GM18909 (cell line): ENCODE data around the gene MLF1.

ENCODE experiments used
- ATAC-seq: cut with Tn5 transposase; IDR thresholded peaks from one replicate; pipeline ENCODE4 v1.9.1; 2021; ENCODE audit warnings: mild to moderate bottlenecking; ENCODE audit not compliant: unreplicated experiment, poor library complexity

The MLF1 gene

DNA sequence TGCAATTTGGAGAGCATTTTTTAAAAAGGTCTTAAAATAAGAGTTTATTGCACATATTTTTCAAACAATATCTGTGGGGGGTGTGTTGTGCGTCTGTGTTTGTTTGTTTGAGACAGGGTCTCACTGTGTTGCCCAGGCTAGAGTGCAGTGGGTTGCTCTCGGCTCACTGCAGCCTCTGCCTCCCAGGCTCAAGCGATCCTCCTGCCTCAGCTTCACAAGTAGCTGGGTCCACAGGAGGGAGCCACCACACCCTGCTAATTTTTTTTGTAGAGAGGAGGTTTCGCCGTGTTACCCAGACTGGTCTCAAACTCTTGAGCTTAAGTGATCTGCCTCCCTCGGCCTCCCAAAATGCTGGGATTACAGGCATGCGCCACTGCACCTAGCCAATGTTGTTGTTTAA lies 2.7 kb downstream of the MLF1 start:
- ATAC-seq: no peak

- no peak for ATAC-seq
These were observed 3.7 kb downstream of the MLF1 start for GRCh38 chr3:158574646-158575045.

- no peak for ATAC-seq
These were observed 19.2 kb downstream of the MLF1 start for GRCh38 chr3:158590223-158590622.

DNA sequence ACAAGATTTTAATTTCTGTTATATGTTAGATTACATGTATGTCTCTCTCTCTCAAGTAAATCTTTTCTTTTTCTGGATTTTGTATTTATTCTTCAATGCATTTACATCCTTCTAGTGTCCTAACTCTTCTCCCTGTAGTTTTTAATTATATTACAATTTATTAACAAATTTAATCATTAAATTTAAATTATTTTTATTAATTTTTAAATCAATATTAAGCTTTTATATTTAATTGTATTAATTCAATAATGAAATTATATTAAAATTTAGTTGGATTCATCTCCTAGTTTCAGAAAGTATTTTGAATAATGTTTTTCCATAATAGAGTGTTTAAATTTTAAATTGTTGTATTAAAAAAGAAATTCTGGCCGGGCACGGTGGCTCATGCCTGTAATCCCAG lies 29.8 kb downstream of the MLF1 start:
- ATAC-seq: no peak

- no peak for ATAC-seq
These were observed 31.2 kb downstream of the MLF1 start for GRCh38 chr3:158602227-158602626.

DNA sequence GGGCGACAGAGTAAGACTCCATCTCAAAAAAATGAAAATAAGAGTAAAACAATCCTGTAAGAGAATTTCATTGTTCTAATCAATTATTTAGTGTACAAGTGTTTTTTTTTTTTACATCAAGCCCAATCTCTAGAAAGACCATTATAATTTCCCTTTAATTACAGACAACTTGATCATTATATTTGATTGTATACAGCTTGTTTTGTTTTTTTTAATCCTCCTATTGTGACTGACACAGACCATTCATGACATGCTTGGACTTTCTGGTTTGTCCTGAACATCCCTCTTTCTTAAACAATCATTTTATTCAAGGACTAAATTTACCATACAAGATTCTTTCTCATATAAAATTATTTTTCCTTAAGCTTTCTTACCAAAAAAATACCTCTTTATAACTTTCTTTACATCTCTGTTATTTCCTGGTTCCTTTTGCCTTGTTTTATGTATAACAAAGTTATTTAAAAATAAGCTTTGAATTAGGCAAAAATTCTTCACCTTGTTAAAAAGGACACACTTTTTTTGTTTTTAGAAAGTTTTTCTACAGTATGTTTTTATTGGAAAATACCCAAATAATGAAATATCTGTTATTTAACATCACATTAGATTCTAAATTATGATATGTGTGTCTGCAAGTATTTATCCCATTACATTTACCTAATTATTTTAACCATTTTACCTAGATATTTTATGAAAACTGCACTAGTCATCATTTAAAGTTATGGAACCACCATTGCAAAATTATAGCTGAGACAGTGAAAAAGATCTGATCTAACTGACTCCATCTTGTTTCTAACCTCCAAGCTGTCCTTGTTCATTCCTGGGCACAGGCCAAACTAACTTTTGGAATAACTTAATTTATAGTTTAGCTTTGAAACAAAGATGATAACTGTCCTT lies 47.2 kb downstream of the MLF1 start:
- no peak for ATAC-seq

DNA sequence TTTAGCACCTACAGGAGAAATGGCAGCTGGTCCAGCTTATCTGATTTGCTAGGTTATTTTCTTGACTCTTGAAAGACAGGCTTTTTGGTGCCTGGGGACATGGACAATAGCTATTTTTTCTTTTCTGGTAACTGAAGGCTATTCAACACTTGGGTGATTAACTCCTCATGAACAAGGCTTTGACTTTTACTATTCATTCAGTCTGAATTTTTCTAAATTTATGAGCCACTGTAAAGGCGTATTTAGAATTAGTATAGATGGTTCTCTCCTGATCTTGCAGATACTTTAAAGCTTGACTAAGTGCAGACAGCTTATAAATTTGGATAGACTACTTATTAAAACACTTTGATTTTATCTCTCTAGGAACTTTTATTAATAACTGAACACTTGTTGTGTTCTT lies 54.9 kb downstream of the MLF1 start:
- ATAC-seq: no peak

GRCh38 chr3:158631981-158632380 lies 61.0 kb downstream of the MLF1 start:
- no peak for ATAC-seq

- no peak for ATAC-seq
These were observed 69.7 kb downstream of the MLF1 start for GRCh38 chr3:158640646-158641045.

GRCh38 chr3:158642005-158642404 lies 71.0 kb downstream of the MLF1 start:
- ATAC-seq: no peak

GRCh38 chr3:158642474-158643210 lies 71.6 kb downstream of the MLF1 start:
- ATAC-seq: no peak

DNA sequence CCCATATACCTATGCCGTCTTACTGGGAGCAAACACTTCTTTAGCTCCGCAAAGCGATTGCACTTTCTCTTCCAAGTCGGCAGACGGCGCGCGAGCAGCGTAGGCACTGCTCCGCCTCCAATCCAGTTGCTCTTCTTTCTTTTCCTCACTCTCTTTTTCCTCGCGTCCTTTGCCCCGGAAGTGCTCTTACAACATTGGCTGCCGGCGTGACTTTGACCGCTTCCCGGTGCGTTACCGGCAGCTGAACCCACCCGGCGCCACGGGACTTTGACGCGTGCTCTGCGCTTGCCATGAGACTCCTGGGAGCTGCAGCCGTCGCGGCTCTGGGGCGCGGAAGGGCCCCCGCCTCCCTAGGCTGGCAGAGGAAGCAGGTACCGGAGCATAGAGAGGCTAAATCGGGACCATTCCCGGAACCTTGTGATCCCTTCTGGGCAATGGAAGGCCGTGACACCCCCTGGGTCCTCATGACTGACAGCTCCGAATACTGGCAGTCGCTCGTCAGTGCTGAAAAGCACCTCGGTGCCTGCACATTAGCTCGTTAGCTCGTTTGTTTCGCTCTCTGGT lies 73.4 kb downstream of the MLF1 start, which contains the start of gene GFM1:
TSS of gene GFM1 (plus strand) at position 183 of the 564 bp plus-strand sequence. CDS start at position 291, 108 bp downstream.
- peak; percentile 99 for ATAC-seq

DNA sequence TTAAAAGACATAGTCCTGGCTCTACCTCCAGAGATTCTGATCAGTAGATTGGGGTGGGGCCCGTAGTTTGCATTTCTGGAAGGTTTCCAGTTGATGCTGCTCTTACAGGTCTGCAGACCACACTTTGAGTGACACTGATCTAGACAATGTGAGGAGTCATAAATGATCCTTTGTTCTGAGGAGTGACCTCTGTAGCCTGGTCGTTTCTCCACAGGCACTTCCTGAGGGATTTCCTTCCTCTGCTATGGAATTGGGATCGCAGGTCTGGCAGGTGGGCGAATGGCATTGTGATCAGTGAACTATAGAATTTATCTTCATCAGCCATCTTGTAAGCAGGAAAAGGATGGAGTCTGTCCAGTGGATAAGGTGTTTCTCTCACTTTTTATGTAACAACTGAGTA lies 78.8 kb downstream of the MLF1 start:
- ATAC-seq: no peak

DNA sequence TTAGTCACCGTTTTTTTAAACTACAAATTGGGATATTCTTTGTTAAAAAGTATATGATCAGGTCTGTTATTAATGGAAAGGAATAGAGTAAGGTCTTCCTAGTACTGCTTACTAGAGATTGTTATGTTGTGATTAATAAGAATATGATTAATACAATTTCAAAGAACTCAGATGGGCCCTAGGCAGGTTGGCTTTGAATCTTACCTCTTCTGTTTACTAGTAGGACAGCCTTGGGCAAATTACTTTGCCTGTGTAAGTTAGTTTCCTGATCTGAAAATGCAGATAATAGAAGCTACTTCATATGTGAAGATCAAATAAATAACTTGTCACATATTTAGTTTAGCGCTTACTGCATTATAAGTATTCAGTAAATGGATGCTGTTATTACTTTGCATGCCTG lies 80.2 kb downstream of the MLF1 start:
- ATAC-seq: no peak

DNA sequence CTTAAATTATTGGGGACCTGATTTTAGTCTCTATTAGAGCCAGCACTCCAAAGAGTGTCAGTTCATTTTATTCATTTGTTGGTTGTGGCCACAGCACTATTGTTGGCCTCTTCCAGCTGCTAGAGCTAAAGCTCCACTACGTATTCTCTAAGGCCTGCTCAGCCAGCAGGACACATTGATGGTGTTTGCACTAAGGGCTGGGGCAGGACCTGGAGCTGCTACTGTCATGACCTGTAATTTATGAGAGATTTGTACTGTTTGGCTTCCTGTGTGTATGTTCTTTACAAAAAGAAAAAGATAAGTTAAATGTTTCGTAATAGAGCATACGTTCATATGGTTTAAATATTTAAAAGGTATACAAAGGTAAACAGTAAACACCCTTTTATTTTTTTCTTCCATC lies 81.5 kb downstream of the MLF1 start:
- ATAC-seq: no peak
